SH-SY5Y (cell line): ENCODE results near the gene PIPOX.

ENCODE experiments used
- GATA2 ChIP-seq: IDR thresholded peaks from 2 replicates; pipeline ENCODE4 v1.6.1; 2011; ENCODE audit warnings: mild to moderate bottlenecking, low read depth, low read length
- GATA3 ChIP-seq: IDR thresholded peaks from 2 replicates; pipeline ENCODE4 v1.6.1; 2011; ENCODE audit warnings: low read depth, mild to moderate bottlenecking, low read length, moderate library complexity

PIPOX gene

DNA sequence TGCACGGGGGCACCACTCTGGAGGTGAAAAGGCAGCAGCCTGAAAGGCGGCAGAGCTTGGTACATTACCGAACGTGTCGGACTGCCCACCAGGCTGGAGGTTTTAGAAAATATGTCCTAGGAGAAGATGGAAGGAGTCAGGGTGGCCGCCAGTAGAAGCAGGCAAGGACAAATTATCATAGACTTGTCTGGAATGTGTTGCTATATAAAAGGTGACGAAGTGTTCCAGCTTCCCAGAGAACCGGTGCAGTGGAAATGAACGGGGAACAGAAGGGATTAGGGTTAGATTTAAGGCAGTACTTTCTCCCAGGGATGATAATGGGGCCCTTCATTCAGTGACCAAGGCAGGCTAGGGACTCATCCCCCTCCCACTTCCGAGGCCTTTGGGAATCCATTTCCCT is 27.4 kb downstream of the PIPOX start:
- TF ChIP-seq GATA3: no peak
- no peak for TF ChIP-seq GATA2

DNA sequence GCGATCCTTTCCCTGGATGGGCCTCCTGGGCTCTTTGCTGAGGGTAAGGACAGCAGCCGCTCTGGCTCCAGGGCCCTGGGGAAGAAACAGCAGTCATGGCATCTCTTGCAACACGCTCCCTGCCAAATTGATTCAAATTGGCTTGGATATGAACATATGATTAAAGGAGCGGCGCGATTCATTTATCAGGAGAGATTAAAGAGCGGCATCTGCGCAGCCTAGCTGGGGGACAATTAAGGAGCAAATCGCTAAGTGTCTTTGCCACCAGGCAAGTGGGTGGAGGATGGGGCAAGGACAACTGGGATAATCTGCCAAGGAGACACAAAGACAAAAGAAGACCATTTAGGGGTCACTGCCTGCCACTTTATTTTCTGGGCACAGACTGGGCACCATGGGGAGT is 27.8 kb downstream of the PIPOX start:
- TF ChIP-seq GATA3 (no peak), GATA2 (no peak)

DNA sequence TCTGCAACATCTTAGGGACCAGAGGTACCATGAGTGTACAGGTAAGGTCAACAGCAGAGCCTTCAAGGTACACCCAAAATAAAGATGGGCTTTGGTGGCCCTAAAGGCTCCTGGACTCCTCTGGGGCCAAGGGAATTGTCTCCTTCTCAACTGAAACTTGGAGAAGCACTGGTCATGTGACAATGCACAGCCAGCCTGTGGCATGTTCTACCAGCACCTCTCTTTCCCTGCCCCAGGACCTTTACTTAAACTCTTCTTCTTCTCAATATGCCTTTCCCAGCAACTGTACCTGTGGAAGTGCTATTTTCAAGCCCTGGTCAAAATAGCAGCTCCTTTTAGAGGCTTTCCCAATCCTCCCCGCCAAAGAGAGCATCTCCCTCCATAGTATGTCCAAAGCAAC is 28.4 kb downstream of the PIPOX start:
- TF ChIP-seq GATA3: no peak
- TF ChIP-seq GATA2: no peak

DNA sequence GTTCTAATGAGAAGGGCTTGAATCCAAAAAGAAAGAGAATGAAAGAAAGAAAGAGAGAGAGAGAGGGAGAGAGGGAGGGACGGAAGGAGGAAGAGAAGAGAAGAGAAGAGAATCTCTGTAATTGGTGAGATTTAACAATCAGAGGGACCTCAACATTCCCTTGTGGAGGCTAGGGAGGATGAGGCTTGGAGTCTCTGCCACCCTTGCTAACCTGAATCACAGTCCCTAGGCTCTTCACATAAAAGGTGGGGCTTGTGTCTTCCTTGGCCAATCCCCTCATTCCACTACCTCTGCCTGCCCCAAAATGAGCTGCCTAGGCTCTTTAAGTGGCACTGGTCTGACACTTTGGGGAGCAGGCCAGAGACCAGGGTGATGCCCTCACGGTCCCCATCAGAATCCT is 30.1 kb downstream of the PIPOX start:
- TF ChIP-seq GATA3 (no peak), GATA2 (no peak)

DNA sequence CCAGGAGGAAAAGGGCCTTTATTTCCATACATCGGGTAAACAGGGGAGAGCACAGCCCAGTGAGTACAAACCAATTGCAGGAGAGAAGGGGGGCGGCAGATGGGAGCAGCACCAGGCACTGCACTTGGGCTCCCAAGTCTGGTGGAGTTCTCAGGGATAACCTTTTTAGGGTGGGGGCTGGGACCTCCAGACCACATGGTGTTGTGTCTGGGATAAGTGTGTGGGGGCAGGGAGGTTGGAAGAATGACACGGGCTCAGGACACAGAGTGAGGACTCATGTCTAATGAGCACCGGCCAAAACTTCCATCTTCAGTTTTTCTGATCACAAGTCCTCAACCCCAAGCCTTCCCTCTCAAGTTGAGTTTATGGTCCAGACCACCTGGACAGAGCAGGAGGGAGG is 30.6 kb downstream of the PIPOX start:
- TF ChIP-seq GATA3 (no peak), GATA2 (no peak)

DNA sequence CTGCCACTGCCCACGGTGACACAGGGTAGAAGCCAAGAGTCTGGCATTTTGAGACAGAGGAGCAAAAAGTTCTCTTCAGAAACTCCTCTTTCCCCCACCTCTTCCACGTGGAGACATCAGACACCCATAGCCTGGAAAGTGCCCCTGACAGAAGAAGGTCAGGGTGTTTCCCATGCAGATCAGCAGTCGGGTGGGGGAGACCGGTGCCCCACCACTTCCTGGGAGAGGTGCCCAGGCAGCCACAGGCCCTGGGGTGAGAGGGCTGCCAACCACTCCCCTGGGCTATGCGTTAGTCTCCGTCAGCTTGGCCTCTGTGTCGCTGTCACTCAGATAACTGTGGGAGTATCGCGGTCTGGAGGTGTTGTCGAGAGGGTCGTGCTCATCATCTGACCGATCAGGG is 31.5 kb downstream of the PIPOX start:
- TF ChIP-seq GATA2: no peak
- no peak for TF ChIP-seq GATA3

DNA sequence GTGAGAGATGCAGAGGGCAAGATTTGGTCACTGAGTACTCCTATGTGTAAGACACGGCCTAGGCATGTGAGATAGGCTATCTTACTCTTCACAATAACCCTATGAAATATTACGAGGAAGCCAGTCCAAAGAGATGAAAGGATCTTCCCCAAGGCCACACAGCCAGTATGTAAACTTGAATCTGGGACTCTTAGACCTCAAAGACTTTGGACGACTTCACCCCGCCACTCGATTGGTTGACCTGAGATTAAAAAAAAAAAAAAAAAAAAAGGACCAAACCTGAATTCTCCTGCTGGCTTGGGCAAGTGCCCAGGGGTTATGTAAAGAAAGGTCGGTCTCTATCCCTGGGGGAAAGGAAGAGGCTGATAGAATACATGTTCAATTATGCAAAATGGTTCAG is 33.1 kb downstream of the PIPOX start:
- no peak for TF ChIP-seq GATA3

DNA sequence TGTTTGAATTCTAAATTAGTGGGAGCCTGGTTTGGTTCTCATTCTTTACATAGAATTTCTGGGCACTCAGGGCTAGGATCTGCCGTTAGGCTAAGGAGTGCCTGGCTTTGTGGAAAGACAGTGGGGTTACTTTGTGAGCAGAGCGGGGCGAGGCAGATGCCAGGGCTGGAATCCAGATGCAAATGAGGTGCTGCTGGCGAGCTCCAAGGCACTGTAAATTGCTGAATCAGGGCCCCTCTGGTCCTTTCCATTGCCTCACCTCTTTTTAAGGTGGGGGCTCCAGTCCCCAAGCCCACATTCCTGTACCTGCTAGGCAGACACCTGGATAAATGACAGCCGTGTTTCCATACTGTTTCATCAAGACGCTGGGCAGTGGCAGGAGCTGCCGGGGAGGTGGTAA is 33.8 kb downstream of the PIPOX start:
- TF ChIP-seq GATA2 (no peak), GATA3 (no peak)

DNA sequence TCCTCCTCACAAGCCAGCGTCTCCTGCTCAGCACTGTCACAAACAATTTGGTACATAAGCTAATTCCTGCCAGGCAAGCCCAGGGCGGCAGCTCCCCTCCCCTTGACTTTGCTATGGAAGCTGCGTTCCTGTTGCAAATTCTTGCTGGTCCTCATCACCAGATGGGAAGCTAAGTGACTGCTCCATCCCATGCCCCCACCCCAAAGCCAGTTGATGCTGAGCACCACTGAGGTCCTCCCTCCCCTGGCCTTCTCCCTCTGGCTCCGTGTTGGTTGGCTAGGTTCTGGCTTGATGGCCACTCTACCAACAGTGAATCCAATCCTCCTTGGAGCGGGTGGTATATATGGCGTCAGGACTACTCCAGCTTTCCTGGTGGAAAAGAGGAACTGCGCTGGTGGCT is 34.4 kb downstream of the PIPOX start:
- TF ChIP-seq GATA2: no peak
- TF ChIP-seq GATA3: no peak

DNA sequence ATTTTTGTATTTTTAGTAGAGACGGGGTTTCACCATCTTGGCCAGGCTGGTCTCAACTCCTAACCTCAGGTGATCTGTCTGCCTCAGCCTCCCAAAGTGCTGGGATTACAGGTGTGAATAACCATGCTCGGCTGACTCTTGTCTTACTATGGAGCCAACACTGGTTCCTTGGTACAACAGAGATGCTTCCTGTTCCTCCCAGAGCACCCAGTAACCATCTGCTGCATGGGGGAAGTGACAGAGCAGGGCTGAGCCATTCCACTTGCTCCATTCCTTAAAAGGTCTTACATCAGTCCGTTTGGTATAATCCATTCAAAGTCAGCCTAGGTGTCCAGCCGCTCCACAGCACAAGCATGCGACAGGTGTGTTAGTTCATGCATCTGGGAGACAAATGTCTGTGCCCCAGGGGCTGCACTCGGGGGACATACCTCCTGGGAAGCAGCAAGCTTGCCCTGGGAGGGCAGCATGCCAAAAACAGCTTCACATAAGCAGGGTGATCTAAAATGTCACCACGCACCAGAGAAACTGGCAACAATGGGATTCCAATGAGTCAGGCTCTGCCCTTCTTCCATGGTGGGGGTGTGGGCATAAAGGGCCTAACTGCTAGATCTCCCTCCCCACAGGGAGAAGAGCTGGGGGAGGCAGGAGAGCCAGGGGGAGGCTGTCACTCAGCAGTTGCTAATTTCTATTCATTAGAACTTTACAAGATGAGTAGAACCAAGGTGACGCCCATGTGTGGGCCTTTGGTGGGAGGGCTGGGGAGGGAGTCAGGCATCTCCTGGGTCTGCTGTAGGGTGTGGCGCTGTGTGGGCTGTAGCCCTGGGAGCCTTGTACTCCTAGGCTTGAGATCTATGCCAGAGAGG is 35.5 kb downstream of the PIPOX start:
- TF ChIP-seq GATA3: no peak
- no peak for TF ChIP-seq GATA2

DNA sequence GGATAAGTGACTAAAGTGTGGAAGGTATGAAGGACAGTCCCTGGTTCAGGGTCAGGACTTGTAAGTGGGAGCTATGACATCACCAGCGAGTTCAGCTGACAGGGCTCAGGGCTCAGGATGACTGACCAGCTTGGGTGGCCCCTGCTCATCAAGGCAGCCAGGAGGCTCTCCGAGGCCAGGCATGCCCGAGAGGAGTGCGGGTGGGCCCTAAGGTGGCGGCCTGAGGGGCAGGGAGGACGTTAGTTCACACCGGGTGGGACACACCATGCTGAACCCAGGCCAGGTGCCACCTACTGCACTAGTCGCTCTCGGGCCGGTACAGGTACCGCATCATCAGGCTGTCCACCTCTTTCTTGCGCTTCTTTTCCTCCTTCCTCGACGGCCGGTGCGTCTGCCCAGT is 36.5 kb downstream of the PIPOX start:
- TF ChIP-seq GATA2: no peak
- TF ChIP-seq GATA3: no peak

DNA sequence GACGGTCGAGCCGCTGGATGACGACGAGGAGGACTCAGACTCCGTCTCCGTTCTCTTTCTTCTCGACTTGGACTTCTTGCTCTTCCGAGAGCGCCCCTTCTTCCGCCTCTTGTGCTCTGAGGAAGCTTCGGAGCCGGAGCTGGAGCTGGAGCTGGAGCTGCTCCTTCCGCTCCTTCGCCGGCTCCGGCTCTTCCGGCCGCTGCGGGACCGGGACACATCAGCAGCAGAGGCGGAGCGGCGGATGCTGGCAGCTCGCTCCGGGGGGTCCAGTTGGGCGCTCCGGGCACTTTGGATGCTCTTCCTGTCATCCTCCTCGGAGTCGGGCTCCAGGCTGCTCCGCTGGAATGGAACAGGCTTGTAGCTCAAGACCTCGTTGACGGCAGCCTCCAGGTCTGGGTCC is 36.9 kb downstream of the PIPOX start:
- TF ChIP-seq GATA3: no peak
- no peak for TF ChIP-seq GATA2

DNA sequence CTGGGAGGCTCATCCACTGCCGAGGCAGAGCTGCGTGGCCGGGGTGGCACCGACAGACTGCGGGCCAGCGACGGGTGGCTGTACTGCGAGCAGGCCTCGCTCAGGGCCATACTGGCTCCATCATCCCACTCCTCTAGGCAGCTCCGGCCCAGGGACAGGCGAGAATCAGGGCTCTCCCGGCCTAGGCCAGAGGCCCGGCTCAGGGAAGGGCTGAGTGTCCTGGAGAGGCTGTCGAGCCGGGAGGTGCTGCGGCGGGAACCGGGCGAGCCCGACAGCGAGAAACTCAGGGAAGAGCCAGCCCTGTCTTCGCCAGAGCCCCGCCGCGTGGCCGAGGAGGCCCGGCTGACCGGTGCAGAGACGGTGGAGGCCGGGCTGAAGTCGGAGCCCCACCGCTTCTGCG is 37.4 kb downstream of the PIPOX start:
- TF ChIP-seq GATA3: no peak
- no peak for TF ChIP-seq GATA2

DNA sequence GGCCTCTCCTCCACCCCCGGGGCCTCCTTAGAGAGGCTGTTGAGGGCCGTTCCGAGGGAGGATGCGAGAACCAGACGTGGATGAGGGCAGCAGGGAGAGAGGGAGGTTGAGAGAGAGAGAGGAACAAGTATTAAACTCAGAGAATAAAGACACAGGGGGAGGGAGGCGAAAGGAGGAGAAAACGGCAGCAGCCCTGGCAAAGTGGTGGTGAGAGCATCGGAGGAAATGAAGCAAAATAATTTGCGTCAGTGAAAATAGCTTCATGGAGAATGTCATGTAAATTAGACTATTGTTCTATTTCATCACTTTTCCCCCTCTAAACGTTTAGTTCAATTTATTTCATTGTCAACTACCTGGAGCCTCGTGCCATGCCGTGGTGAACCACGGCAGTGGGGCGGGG is 38.0 kb downstream of the PIPOX start:
- TF ChIP-seq GATA2 (no peak), GATA3 (no peak)

DNA sequence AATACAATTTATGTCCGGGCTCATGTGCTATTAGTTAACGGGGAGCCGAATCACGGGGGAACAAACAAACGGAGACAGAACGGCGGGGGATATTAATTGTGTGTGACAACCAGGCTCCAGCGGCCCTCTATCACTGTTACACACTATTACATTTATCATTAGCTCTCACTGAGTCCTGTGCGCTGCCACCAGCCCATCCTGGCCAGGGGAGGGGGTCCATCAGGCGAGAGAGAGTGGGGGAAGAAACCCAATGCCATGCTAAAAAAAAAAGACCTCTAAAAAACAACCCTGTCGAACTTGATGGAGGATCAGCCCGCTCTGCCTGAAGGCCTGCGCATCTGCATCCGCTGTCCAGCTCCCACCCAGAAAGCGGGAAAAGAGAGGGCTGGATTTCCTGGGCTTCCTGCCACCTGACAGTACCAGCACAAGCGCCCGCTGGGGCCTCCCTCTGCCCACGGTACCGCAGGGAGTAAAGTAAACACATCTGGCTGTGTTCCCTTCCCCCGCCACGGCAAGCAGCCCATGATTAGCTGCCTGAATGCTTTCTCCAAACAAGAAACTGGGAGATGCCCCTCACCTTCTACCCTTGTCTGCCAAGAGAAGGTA is 41.7 kb downstream of the PIPOX start:
- TF ChIP-seq GATA3 (no peak), GATA2 (no peak)
